OCI-LY7 (cell line): ENCODE results near the gene ELP1.

ENCODE experiments used
- CTCF ChIP-seq: fragments of 200-600 bp; sonication (generic); conservative IDR thresholded peaks from 2 replicates; pipeline ENCODE4 v1.5.1; 2014; ENCODE audit warnings: mild to moderate bottlenecking, antibody characterized with exemption, low read length, moderate library complexity, mixed read lengths
- EZH2phosphoT487 ChIP-seq: fragments of 200-600 bp; sonication (generic); IDR thresholded peaks from 2 replicates; pipeline ENCODE4 v1.6.1; 2018; ENCODE audit warnings: low read depth, borderline replicate concordance, mild to moderate bottlenecking, mixed run types, antibody characterized with exemption, low read length, moderate library complexity, mixed read lengths

- TF ChIP-seq CTCF: no peak
- TF ChIP-seq EZH2phosphoT487: no peak
These were observed 71.9 kb downstream of the ELP1 start, which contains the start of gene ACTL7A for GRCh38 chr9:108861997-108862396.
